CD4-positive, alpha-beta T cell (primary cell): ENCODE results near the gene FXYD4. TPM values are rescaled to one million over a fixed set of nuclear protein-coding genes. Genes with fewer than 3 reads are reported as not detected.

ENCODE experiments used
- ATAC-seq: fragments of 200-7000 bp; cut with Tn5 transposase; one replicate; pipeline ENCODE4 v1.10.0; 2022; ENCODE audit warnings: mild to moderate bottlenecking; ENCODE audit not compliant: poor library complexity
- CTCF ChIA-PET: fragments of 350-600 bp; sonication (Branson Sonifier 250); formaldehyde crosslinking; loops from one replicate; lab custom pipeline; 2021; ENCODE audit warnings: antibody characterized with exemption, inconsistent platforms; lab: Charles Lee
- POLR2A ChIA-PET: fragments of 350-600 bp; sonication (Branson Sonifier 250); formaldehyde crosslinking; loops from one replicate; lab custom pipeline; 2021; ENCODE audit warnings: antibody characterized with exemption, inconsistent platforms; lab: Charles Lee
- DNase-seq, 14 experiments: peaks; one replicate each; pipeline ENCODE4 v3.0.0-alpha.2; 2013 to 2020; ENCODE audit warnings: mixed read lengths in 2 of 14
- H3K27ac ChIP-seq, 2 donors: one replicate each; pipeline versions ENCODE4 v1.5.1 to v1.7.0; 2013; ENCODE audit warnings: low read length in 2 of 2, low read depth in 1 of 2, mild to moderate bottlenecking in 1 of 2
- H3K27me3 ChIP-seq, 2 experiments: 1 replicate in 1 of 2; 2 replicates in 1 of 2; pipeline versions ENCODE4 v1.6.1 to v1.7.0; 2013; ENCODE audit warnings: low read length in 2 of 2, control low read depth in 1 of 2, mild to moderate bottlenecking in 1 of 2, moderate library complexity in 1 of 2; ENCODE audit not compliant: insufficient read depth in 2 of 2, control insufficient read depth in 1 of 2
- H3K36me3 ChIP-seq: one replicate; pipeline ENCODE4 v1.6.1; 2013; ENCODE audit warnings: low read length, control low read depth; ENCODE audit not compliant: insufficient read depth
- H3K4me1 ChIP-seq: one replicate; pipeline ENCODE4 v1.6.1; 2013; ENCODE audit warnings: low read length, control low read depth; ENCODE audit not compliant: insufficient read depth
- H3K4me3 ChIP-seq: one replicate; pipeline ENCODE4 v1.5.1; 2013; ENCODE audit warnings: mild to moderate bottlenecking, low read length, moderate library complexity
- H3K9me3 ChIP-seq, 2 experiments: 1 replicate in 1 of 2; 2 replicates in 1 of 2; pipeline versions ENCODE4 v1.6.1 to v1.7.0; 2013; ENCODE audit warnings: low read length in 2 of 2, mild to moderate bottlenecking in 2 of 2, control low read depth in 1 of 2, moderate library complexity in 1 of 2; ENCODE audit not compliant: control insufficient read depth in 1 of 2, insufficient read depth in 1 of 2
- H3K27ac Mint-ChIP-seq: one replicate; pipeline ENCODE4 v1.8.0; 2020; ENCODE audit warnings: mixed read lengths
- H3K27me3 Mint-ChIP-seq: one replicate; pipeline ENCODE4 v1.8.0; 2021; ENCODE audit warnings: mixed read lengths
- H3K36me3 Mint-ChIP-seq: one replicate; pipeline ENCODE4 v1.8.0; 2021; ENCODE audit warnings: low read depth, mixed read lengths
- H3K4me1 Mint-ChIP-seq: one replicate; pipeline ENCODE4 v1.8.0; 2021; ENCODE audit warnings: low read depth, mixed read lengths
- H3K4me3 Mint-ChIP-seq: one replicate; pipeline ENCODE4 v1.8.0; 2020; ENCODE audit warnings: mild to moderate bottlenecking, mixed read lengths
- H3K9me3 Mint-ChIP-seq: one replicate; pipeline ENCODE4 v1.8.0; 2020; ENCODE audit warnings: mixed read lengths
- CTCF ChIP-seq: fragments of 200-600 bp; IDR thresholded peaks from one replicate; pipeline ENCODE4 v1.8.0; 2022; ENCODE audit warnings: antibody characterized with exemption, mild to moderate bottlenecking
- intact Hi-C, 2 experiments: fragments of 100-400 bp; cut with DNase I in 1 of 2; cut with micrococcal nuclease in 1 of 2; formaldehyde crosslinking; loops; one replicate each; pipeline versions ENCODE4 v1.15.1 to v1.9.0; 2023 to 2025; cut with DNase I, micrococcal nuclease
- total RNA-seq, 174 experiments: library from RNA in 2 of 174; stranded (reverse) in 2 of 174; gene quantifications; one replicate each; pipeline ENCODE4 v1.2.3 and lab custom pipeline; 2021 to 2026

Gene FXYD4
- total RNA-seq, 2 experiments from 2014 or later, result not detected

GRCh38 chr10:43323245-43323644, 48.2 kb upstream of the FXYD4 start:
- Histone ChIP-seq H3K27ac (no peak overlapping the region), H3K9me3 (no peaks in the 10 kb centered on the region), H3K4me3 (peak overlapping the region; percentile 15), H3K4me1 (peaks cover 13% of the 10 kb centered on the region), H3K27me3 (peaks cover 0 to 3% of the 10 kb centered on the region in 2 experiments), H3K36me3 (no peaks in the 10 kb centered on the region)
- CTCF ChIA-PET, result interaction anchor here (1.5 to 2.4 kb wide), 2 partner anchors 25 to 30 kb away, joined by 3 to 5 read pairs; no protein-coding TSS in a partner anchor
- intact Hi-C loops, result no loop called here
- ATAC-seq (no peak), DNase-seq (no peak)
- POLR2A ChIA-PET, result interaction anchor here (1.0 to 1.4 kb wide), 2 partner anchors 9 to 184 kb away, joined by 3 to 4 read pairs; no protein-coding TSS in a partner anchor
- peaks cover 21% of the 10 kb centered on the region for H3K27me3 Mint-ChIP-seq
- no peaks in the 10 kb centered on the region for H3K9me3 Mint-ChIP-seq
- no peak for TF ChIP-seq CTCF
- no peak overlapping the region for H3K4me3 Mint-ChIP-seq
- peaks cover 14% of the 10 kb centered on the region for H3K4me1 Mint-ChIP-seq
- H3K36me3 Mint-ChIP-seq, result no peaks in the 10 kb centered on the region
- H3K27ac Mint-ChIP-seq, result no peak overlapping the region

- Histone ChIP-seq H3K4me1 (peaks cover 13% of the 10 kb centered on the region), H3K27ac (no peak overlapping the region), H3K4me3 (no peak overlapping the region), H3K9me3 (peaks cover 0 to 6% of the 10 kb centered on the region in 2 experiments), H3K27me3 (peaks cover 0 to 3% of the 10 kb centered on the region in 2 experiments), H3K36me3 (no peaks in the 10 kb centered on the region)
- ChIA-PET CTCF (no interaction called here), POLR2A (no interaction called here)
- TF ChIP-seq CTCF, result no peak
- DNase-seq (no peak), ATAC-seq (no peak)
- H3K27me3 Mint-ChIP-seq, result peaks cover 21% of the 10 kb centered on the region
- H3K36me3 Mint-ChIP-seq, result no peaks in the 10 kb centered on the region
- peaks cover 14% of the 10 kb centered on the region for H3K4me1 Mint-ChIP-seq
- no peak overlapping the region for H3K27ac Mint-ChIP-seq
- intact Hi-C loops, result no loop called here
- H3K4me3 Mint-ChIP-seq, result no peak overlapping the region
- no peaks in the 10 kb centered on the region for H3K9me3 Mint-ChIP-seq
These were observed 46.6 kb upstream of the FXYD4 start for GRCh38 chr10:43324876-43325275.

- no peak overlapping the region for H3K4me3 ChIP-seq
- H3K4me1 Mint-ChIP-seq, result peaks cover 21% of the 10 kb centered on the region
- H3K36me3 ChIP-seq, result no peaks in the 10 kb centered on the region
- no peak overlapping the region for H3K27ac Mint-ChIP-seq
- no peak overlapping the region for H3K4me3 Mint-ChIP-seq
- no peak for ATAC-seq
- H3K27ac ChIP-seq, result no peak overlapping the region
- H3K4me1 ChIP-seq, result peaks cover 30% of the 10 kb centered on the region
- H3K9me3 ChIP-seq, result peaks cover 0 to 6% of the 10 kb centered on the region in 2 experiments
- no peaks in the 10 kb centered on the region for H3K36me3 Mint-ChIP-seq
- no peak for TF ChIP-seq CTCF
- POLR2A ChIA-PET, result no interaction called here
- intact Hi-C loops, result no loop called here
- CTCF ChIA-PET, result interaction anchor here (0.5 to 1.0 kb wide), 2 partner anchors 34 to 100 kb away, joined by 3 to 5 read pairs; no protein-coding TSS in a partner anchor
- H3K27me3 Mint-ChIP-seq, result peaks cover 11% of the 10 kb centered on the region
- no peaks in the 10 kb centered on the region for H3K9me3 Mint-ChIP-seq
- peaks cover 0 to 3% of the 10 kb centered on the region in 2 experiments for H3K27me3 ChIP-seq
- no peak for DNase-seq
These were observed 44.3 kb upstream of the FXYD4 start for GRCh38 chr10:43327171-43327570.
